Mesodermal cell (in vitro differentiated cells): Measurements from ENCODE around the gene POM121L12. TPM values are rescaled to one million over a fixed set of nuclear protein-coding genes. Genes with fewer than 3 reads are reported as not detected.

Experiments used
- H3K27ac ChIP-seq: 2 replicates; pipeline ENCODE4 v1.7.0; 2013; ENCODE audit warnings: mild to moderate bottlenecking, low read depth, low read length, moderate library complexity; ENCODE audit not compliant: severe bottlenecking
- H3K36me3 ChIP-seq: 2 replicates; pipeline ENCODE4 v1.7.1; 2013; ENCODE audit warnings: mild to moderate bottlenecking, low read length, moderate library complexity; ENCODE audit not compliant: control insufficient read depth, insufficient read depth
- H3K4me1 ChIP-seq: one replicate; pipeline ENCODE4 v1.7.1; 2013; ENCODE audit warnings: mild to moderate bottlenecking, low read length; ENCODE audit not compliant: insufficient read depth, control insufficient read depth, poor library complexity, severe bottlenecking
- H3K4me3 ChIP-seq: 2 replicates; pipeline ENCODE4 v1.7.0; 2013; ENCODE audit warnings: low read length, control low read depth, mild to moderate bottlenecking; ENCODE audit not compliant: insufficient read depth, poor library complexity, severe bottlenecking; ENCODE audit errors: extremely low read depth
- H3K9me3 ChIP-seq: 2 replicates; pipeline ENCODE4 v1.7.1; 2013; ENCODE audit warnings: mild to moderate bottlenecking, low read length, moderate library complexity; ENCODE audit not compliant: control insufficient read depth
- WGBS, 2 experiments: methylation state at CpG; one replicate each; pipeline ENCODE4 v1.1.5; 2013; ENCODE audit warnings: missing lambda C conversion rate in 2 of 2; ENCODE audit not compliant: insufficient coverage in 2 of 2; 5-methylcytosine and 5-hydroxymethylcytosine counted together
- polyA plus RNA-seq, 2 experiments: library from polyadenylated mRNA; stranded (reverse); fragments of 50-300 nt; gene quantifications; one replicate each; pipeline ENCODE4 v1.2.3, GENCODE V29; 2013

The POM121L12 gene
- not detected for polyA plus RNA-seq (2013, experiment 1 of 2)
- not detected for polyA plus RNA-seq (2013, experiment 2 of 2)

DNA sequence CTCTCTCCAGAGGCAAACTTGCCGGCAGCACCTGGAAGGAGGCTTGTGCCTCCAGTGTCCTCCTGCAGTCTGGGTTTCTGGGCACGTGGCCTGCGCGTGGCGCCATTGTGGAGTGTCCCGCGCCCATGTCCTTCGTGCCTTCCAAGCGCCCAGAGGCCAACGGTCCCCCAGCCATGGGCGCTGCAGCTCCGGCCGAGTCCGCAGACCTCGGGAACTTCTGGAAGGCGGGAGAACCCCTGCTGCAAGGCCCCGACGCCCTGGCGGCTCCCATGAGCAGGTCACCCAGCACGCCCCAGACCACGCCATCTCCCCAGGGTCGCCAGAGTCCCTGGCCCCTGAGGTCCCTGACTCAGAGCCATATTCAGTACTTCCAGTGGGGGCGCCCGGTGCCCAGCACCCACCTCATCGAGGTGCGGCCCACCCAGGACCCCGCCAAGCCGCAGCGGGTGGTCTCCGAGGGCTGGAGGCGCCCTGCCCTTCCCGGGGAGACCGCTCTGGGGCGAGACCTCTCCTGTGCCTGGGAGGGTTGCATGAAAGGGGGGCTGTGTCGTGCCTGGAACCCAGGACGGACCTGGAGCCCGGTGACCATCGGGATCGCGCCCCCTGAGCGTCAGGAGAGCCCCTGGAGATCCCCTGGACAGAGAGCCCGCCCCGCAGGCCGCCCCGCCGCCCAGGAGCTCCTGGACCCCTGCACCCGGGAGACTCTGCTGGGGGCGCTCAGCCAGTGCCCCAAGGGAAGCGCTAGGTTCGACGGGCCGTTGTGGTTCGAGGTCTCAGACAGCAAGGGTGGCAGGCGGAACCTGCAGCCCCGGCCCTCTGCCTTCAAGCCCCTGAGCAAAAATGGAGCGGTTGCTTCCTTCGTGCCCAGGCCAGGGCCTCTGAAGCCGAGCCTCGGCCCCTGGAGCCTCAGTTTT lies at the start of gene POM121L12:
Gene POM121L12, plus strand, starts transcription at position 135 of the 914 bp plus-strand sequence. Its CDS starts 39 bp downstream, at position 174.
- H3K36me3 ChIP-seq, result no peaks in the 10 kb centered on the region
- no peak within 1 kb of the TSS for H3K4me3 ChIP-seq
- no peaks in the 10 kb centered on the region for H3K4me1 ChIP-seq
- H3K9me3 ChIP-seq, result no peaks in the 10 kb centered on the region
- 96 to 97% methylated on average over 46 to 55 of the region's 59 CpGs for WGBS, 2 experiments
- H3K27ac ChIP-seq, result no peak within 1 kb of the TSS

DNA sequence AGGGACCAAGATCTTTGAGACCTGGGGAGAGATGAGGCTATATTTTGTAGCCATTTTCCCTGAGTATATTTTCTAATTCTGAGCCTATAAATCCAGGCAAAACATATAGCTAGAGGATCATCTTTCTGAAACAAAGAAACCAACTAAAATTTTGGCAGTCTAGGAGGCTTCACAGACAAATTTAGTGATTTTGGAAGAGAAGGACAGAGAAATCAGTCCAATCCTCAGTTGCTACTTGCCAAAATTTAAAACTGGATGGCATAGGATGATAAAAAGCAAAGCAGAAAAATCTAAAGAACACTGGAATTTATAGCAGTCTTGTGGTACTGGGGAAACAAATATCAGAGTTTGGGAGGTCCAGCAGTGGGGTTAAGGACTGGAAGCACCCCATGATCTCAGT lies 43.4 kb upstream of the POM121L12 start:
- H3K4me1 ChIP-seq, result no peaks in the 10 kb centered on the region
- H3K27ac ChIP-seq, result no peak overlapping the region
- H3K4me3 ChIP-seq, result no peak overlapping the region
- no peaks in the 10 kb centered on the region for H3K36me3 ChIP-seq
- peaks cover 2% of the 10 kb centered on the region for H3K9me3 ChIP-seq

DNA sequence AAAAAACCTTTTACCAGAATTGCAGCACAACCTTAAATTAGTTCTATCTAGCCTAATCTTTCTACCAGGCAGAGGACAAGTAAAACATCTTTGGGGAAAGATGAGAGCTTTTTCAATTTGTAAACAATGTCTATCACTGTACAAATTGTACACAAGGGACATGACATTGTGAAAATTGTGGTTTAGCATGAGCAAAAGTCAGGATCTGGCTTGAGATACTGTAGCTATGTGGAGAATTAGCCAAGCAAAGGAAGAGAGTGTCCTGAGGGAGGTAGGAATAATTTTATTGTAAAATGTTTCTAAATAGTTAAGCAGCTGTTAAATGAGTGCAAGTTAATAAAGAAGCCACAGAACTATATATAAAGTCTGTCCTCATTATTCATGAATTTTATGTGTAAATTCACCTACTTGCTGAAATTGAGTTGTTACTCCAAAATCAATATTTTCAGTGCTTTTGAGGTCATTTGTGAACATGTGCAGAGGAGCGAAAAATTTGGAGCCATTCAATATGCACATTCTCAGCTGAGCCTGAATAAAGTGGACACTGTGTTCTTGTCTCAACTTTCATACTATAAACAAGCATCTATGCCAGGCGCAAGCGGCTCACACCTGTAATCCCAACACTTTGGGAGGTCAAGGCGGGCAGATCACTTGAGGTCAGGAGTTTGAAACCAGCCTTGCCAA lies 42.8 kb upstream of the POM121L12 start:
- H3K36me3 ChIP-seq, result no peaks in the 10 kb centered on the region
- WGBS, 2 experiments, result 100% methylated on average over 3 to 4 of the region's 4 CpGs
- no peak overlapping the region for H3K4me3 ChIP-seq
- no peak overlapping the region for H3K27ac ChIP-seq
- no peaks in the 10 kb centered on the region for H3K9me3 ChIP-seq
- H3K4me1 ChIP-seq, result no peaks in the 10 kb centered on the region

DNA sequence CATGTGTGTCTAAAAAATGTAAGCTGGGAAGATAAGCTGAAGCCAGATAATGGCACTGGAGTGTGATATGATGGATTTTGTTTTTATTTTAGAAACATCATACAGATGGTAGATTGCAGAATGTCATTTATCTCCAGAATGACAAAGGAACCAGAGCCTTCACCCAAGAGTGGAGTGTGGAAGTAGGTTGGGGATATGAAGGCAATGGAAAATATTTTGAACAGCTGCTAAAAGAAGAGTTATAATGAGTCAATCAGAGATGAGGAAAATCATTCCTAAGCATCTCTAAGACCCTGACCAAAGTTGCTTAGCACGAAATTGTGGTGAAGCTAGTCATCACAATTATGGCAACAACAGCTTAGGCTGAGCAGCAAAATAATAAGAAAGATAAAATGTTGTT lies 39.8 kb upstream of the POM121L12 start:
- H3K36me3 ChIP-seq, result no peaks in the 10 kb centered on the region
- no peaks in the 10 kb centered on the region for H3K4me1 ChIP-seq
- no CpG with 5 or more reads among the region's 1 CpG for WGBS, 2 experiments
- no peak overlapping the region for H3K27ac ChIP-seq
- H3K9me3 ChIP-seq, result no peaks in the 10 kb centered on the region
- no peak overlapping the region for H3K4me3 ChIP-seq

DNA sequence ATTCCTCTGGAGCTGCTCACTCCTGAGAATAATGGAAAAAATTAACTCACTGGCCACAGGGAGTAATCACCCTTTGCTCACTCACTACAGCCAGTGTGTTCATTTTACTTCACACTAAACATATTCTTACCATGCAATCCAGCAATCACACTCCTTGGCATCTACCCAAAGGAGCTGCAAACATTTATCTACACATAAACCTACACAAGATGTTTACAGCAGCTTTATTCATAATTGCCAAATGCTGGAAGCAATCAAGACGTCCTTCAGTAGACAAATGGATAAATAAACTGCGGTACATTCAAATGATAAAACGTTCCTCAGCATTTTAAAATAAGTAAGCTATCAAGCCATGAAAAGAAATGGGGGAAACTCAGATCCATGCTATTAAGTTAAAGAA lies 34.2 kb upstream of the POM121L12 start:
- no peak overlapping the region for H3K4me3 ChIP-seq
- no peak overlapping the region for H3K27ac ChIP-seq
- no CpG with 5 or more reads among the region's 3 CpGs for WGBS, 2 experiments
- H3K4me1 ChIP-seq, result no peaks in the 10 kb centered on the region
- no peaks in the 10 kb centered on the region for H3K36me3 ChIP-seq
- peaks cover 5% of the 10 kb centered on the region for H3K9me3 ChIP-seq

DNA sequence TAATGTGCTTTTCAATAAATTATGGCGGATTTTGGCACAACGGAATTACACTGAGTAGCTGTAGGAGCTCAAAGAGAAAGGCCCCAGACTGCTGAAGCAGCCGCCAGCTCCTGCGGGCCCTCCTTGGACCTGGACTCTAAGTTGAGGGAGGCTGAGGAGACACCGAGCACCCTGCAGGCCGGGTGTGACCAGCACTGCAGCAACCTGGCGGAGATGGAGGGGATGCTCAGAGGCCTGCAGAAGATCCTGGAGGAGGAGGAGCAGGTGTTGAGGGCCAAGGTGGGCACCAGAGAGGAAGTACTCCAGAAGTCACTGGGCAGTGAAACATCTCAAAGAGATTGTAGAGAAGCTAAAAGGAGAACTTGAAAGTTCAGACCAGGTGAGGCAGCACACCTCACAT lies 33.0 kb upstream of the POM121L12 start:
- Histone ChIP-seq H3K4me1 (no peaks in the 10 kb centered on the region), H3K9me3 (peaks cover 12% of the 10 kb centered on the region), H3K4me3 (no peak overlapping the region), H3K27ac (no peak overlapping the region), H3K36me3 (no peaks in the 10 kb centered on the region)
- WGBS, 2 experiments, result 91% methylated on average over 5 to 7 of the region's 7 CpGs

DNA sequence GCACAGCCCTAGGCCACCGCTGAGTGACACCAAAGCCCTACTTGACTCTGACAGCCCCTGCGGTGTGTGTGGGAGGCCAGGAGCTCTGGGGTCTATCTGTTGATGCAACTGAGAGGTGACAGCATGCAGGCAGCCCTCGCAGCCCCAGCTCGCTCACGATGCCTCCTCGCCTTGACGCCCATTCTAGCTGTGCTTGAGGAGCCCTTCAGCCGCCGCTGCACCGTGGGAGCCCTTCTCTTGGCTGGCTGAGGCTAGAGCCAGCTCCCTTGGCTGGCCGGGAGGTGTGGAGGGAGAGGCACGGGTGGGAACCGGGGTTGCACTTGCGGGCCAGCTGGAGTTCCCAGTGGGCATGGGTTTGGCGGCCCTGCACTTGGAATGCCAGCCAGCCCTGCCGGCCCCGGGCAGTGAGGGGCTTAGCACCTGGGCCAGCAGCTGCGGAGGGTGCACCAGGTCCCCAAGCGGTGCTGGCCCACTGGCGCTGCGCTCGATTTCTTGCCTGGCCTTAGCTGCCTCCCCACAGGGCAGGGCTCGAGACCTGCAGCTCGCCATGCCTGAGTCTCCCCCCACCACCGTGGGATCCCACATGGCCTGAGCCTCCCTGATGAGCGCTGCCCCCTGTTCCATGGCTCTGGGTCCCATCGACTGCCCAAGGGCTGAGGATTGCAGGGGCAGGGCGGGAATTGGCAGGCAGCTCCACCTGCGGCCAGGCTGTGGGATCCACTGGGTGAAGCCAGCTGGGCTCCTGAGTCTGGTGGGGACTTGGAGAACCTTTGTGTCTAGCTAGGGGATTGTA lies 31.6 kb upstream of the POM121L12 start:
- Histone ChIP-seq H3K4me1 (no peaks in the 10 kb centered on the region), H3K36me3 (no peaks in the 10 kb centered on the region), H3K9me3 (peaks cover 21% of the 10 kb centered on the region), H3K4me3 (no peak overlapping the region), H3K27ac (no peak overlapping the region)
- 94% methylated on average over 20 to 24 of the region's 29 CpGs for WGBS, 2 experiments

DNA sequence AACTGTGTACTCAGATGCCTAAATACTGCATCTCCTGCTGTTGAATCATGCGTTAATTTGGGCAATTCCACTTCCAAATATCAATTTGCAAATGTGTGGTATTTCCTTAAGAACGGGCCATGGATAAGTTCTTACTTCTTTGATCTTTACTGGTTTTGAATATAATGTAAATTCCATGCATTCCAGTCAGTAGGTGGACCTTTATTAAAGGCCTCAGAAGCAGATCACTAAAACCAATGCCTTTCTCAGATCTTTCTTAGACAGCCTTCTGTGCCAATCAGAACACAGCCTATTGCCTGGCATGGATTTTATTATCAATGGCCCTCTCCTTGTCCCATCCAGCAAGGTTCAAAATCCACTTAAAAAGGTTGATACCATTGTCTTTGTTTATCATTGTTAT lies 21.5 kb upstream of the POM121L12 start:
- H3K36me3 ChIP-seq, result no peaks in the 10 kb centered on the region
- peaks cover 6% of the 10 kb centered on the region for H3K9me3 ChIP-seq
- H3K27ac ChIP-seq, result no peak overlapping the region
- WGBS, 2 experiments, result 80% methylated on average over 1 of the region's 2 CpGs; no CpG with 5 or more reads in 1 of the 2 experiments
- no peaks in the 10 kb centered on the region for H3K4me1 ChIP-seq
- H3K4me3 ChIP-seq, result no peak overlapping the region

DNA sequence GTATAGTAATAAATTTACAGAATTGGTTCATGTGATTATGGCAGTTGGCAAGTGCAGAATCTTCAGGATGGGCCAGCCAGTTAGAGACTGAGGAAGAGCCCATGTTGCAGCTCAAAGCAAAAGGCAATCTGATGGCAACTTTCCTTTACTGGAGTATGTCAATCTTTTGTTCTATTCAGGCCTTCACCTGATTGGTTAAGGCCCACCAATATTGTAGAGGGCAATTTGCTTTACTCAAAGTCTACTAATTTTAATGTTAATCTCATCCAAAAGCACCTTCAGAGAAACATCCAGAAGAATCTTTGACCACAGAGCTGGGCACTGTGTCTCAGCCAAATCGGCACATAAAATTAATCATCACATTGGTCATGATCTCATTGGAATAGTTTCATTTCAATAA lies 20.0 kb upstream of the POM121L12 start:
- Histone ChIP-seq H3K9me3 (peaks cover 6% of the 10 kb centered on the region), H3K27ac (no peak overlapping the region), H3K4me1 (no peaks in the 10 kb centered on the region), H3K36me3 (no peaks in the 10 kb centered on the region), H3K4me3 (no peak overlapping the region)
- WGBS, 2 experiments, result 83 to 100% methylated on average over 1 of the region's 1 CpG

DNA sequence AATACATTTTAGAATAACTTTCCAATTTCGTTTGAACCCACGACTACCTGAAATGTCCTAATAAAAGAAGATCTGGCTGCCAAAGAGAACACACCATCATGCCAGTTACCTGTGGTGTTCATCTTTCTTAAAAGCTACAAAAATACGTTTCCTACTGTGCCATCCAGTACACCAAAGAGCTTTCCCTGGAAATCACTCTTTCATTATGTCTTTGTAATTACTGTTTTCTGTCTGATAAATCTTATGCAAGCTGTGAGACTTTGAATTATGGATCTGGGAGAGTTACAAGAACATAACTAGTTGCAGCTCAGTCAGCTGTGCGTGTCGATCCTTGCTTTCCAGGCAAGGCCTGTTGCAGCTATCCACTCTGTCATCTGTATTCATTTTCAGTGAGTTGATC lies 12.5 kb upstream of the POM121L12 start:
- no peak overlapping the region for H3K27ac ChIP-seq
- H3K4me1 ChIP-seq, result no peaks in the 10 kb centered on the region
- H3K4me3 ChIP-seq, result no peak overlapping the region
- no peaks in the 10 kb centered on the region for H3K36me3 ChIP-seq
- no peaks in the 10 kb centered on the region for H3K9me3 ChIP-seq
- WGBS, 2 experiments, result 83 to 100% methylated on average over 2 to 4 of the region's 5 CpGs
